Colonic mucosa (tissue), 4 donors: ENCODE results near the gene GLTP. TPM values are rescaled to one million over a fixed set of nuclear protein-coding genes. Genes with fewer than 3 reads are reported as not detected.
A peak's percentile ranks its signal among the peaks of the same experiment; 100 is the strongest.

Experiments
- DNase-seq: peaks from one replicate; pipeline ENCODE4 v3.0.0-alpha.2; 2020
- H3K27ac ChIP-seq: fragments of 200-600 bp; one replicate; pipeline ENCODE4 v1.8.0; 2021
- H3K27me3 ChIP-seq: fragments of 200-600 bp; one replicate; pipeline ENCODE4 v1.8.0; 2021
- H3K36me3 ChIP-seq: fragments of 200-600 bp; one replicate; pipeline ENCODE4 v1.8.0; 2021
- H3K4me1 ChIP-seq: fragments of 200-600 bp; one replicate; pipeline ENCODE4 v1.8.0; 2021; ENCODE audit warnings: mild to moderate bottlenecking
- H3K4me3 ChIP-seq: fragments of 200-600 bp; one replicate; pipeline ENCODE4 v1.8.0; 2021
- H3K9ac ChIP-seq, 2 donors: one replicate each; pipeline ENCODE4 v1.7.0; 2013; ENCODE audit warnings: control low read depth in 2 of 2, low read depth in 2 of 2, low read length in 2 of 2
- H3K9me3 ChIP-seq: fragments of 200-600 bp; one replicate; pipeline ENCODE4 v1.8.0; 2021
- CTCF ChIP-seq: fragments of 200-600 bp; IDR thresholded peaks from one replicate; pipeline ENCODE4 v1.8.0; 2022; ENCODE audit warnings: antibody characterized with exemption, mild to moderate bottlenecking
- intact Hi-C: fragments of 100-400 bp; cut with DNase I; formaldehyde crosslinking; loops from one replicate; pipeline ENCODE4 v1.14.1; 2022
- microRNA-seq: library from miRNA; unstranded; fragments of <30 nt; microRNA quantifications from one replicate; pipeline ENCODE4, GENCODE V29; 2019
- total RNA-seq, 2 donors: library from RNA; stranded (reverse); fragmentation: NEBNext Ultra II Directional in 1 of 2; extraction: Animal tissue kit (Norgen Biotek cat#: 25700) in 1 of 2; gene quantifications; one replicate each; pipeline ENCODE4 v1.2.1, GENCODE V29; 2021
- donor health status: healthy.
- donor health status: DM: no; HTN: no; CAD: no.
- donor health status: DM: no; HTN: no; CAD: no.

The GLTP gene
- total RNA-seq, 2 donors from 2014 or later: 72.0 to 76.3 TPM

- H3K4me1 ChIP-seq: no peaks in the 10 kb centered on the region
- H3K9ac ChIP-seq: no peak overlapping the region
- no peak overlapping the region for H3K27ac ChIP-seq
- DNase-seq: peak; percentile 69
- H3K4me3 ChIP-seq: no peak overlapping the region
- peak; percentile 95 for TF ChIP-seq CTCF
- intact Hi-C loops: loop anchor here (5.0 kb wide), 2 partner anchors 42 to 77 kb away; partner anchors contain the start of gene GLTP
- H3K9me3 ChIP-seq: no peaks in the 10 kb centered on the region
- H3K27me3 ChIP-seq: no peaks in the 10 kb centered on the region
- H3K36me3 ChIP-seq: no peaks in the 10 kb centered on the region
Observed at GRCh38 chr12:109804820-109805761, 75.2 kb downstream of the GLTP start.

GRCh38 chr12:109803678-109804077 is 76.7 kb downstream of the GLTP start:
- no peaks in the 10 kb centered on the region for H3K27me3 ChIP-seq
- H3K9ac ChIP-seq: no peak overlapping the region
- H3K36me3 ChIP-seq: no peaks in the 10 kb centered on the region
- H3K4me1 ChIP-seq: no peaks in the 10 kb centered on the region
- no peak for TF ChIP-seq CTCF
- no peak for DNase-seq
- no peak overlapping the region for H3K27ac ChIP-seq
- no peaks in the 10 kb centered on the region for H3K9me3 ChIP-seq
- no peak overlapping the region for H3K4me3 ChIP-seq
- intact Hi-C loops: no loop called here

GRCh38 chr12:109802828-109803227 is 77.5 kb downstream of the GLTP start:
- no peaks in the 10 kb centered on the region for H3K36me3 ChIP-seq
- DNase-seq: no peak
- no peak overlapping the region for H3K27ac ChIP-seq
- no peak overlapping the region for H3K4me3 ChIP-seq
- intact Hi-C loops: no loop called here
- no peaks in the 10 kb centered on the region for H3K4me1 ChIP-seq
- H3K9me3 ChIP-seq: no peaks in the 10 kb centered on the region
- no peaks in the 10 kb centered on the region for H3K27me3 ChIP-seq
- H3K9ac ChIP-seq: no peak overlapping the region
- no peak for TF ChIP-seq CTCF

Small RNA genes lying within 50 kb of the gene (microRNA-seq; reads per million reads assigned to microRNA genes)
- gene MIR4497: not detected

Other genes with a start within 250 kb of the GLTP start
- 1 to 10 TPM; 3.9 to 5.5 TPM for gene FAM222A, start 166.7 kb downstream of the GLTP start, total RNA-seq
- gene TRPV4, start 47.1 kb downstream of the GLTP start, total RNA-seq: under 1 TPM; 0.10 to 0.32 TPM
- 10 to 100 TPM; 11.4 to 27.0 TPM for gene TCHP, start 19.7 kb upstream of the GLTP start, total RNA-seq
- 10 to 100 TPM; 23.3 to 26.8 TPM for gene GIT2, start 115.8 kb upstream of the GLTP start, total RNA-seq
- 10 to 100 TPM; 39.9 to 69.1 TPM for gene ANKRD13A, start 118.9 kb upstream of the GLTP start, total RNA-seq
- gene C12orf76, start 168.0 kb upstream of the GLTP start, total RNA-seq: 1 to 10 TPM; 7.2 to 8.4 TPM
- gene IFT81, start 243.8 kb upstream of the GLTP start, total RNA-seq: 1 to 10 TPM; 4.2 to 5.3 TPM